Glomerular visceral epithelial cell (primary cell): ENCODE data around the gene FAM209A.
"Not testable (repeated sequence)": the region's sequence is repeated elsewhere in the genome, so short reads cannot be mapped to it uniquely, and the experiment has no call there.

ENCODE experiments used
- DNase-seq: peaks from one replicate; pipeline ENCODE4 v3.0.0-alpha.2; 2016; ENCODE audit errors: extremely low spot score

The FAM209A gene

GRCh38 chr20:56540415-56540814, 15.9 kb downstream of the FAM209A start:
- no peak for DNase-seq

GRCh38 chr20:56542489-56543030, 18.0 kb downstream of the FAM209A start:
- DNase-seq = no peak

GRCh38 chr20:56551571-56551970, 27.0 kb downstream of the FAM209A start:
- DNase-seq = no peak

- no peak for DNase-seq
Observed at GRCh38 chr20:56552911-56553629, 28.5 kb downstream of the FAM209A start.

- DNase-seq = peak; percentile 78
Observed at GRCh38 chr20:56554869-56555268, 30.3 kb downstream of the FAM209A start.

- DNase-seq = no peak
Observed at GRCh38 chr20:56558968-56559367, 34.4 kb downstream of the FAM209A start.

- not testable (repeated sequence) for DNase-seq
Observed at GRCh38 chr20:56564526-56564925, 40.0 kb downstream of the FAM209A start.

GRCh38 chr20:56565511-56565910, 41.0 kb downstream of the FAM209A start:
- no peak for DNase-seq

- no peak for DNase-seq
Observed at GRCh38 chr20:56566621-56567020, 42.1 kb downstream of the FAM209A start.

- no peak for DNase-seq
Observed at GRCh38 chr20:56570832-56571231, 46.3 kb downstream of the FAM209A start.

GRCh38 chr20:56572172-56572571, 47.6 kb downstream of the FAM209A start:
- DNase-seq = no peak

- DNase-seq = no peak
Observed at GRCh38 chr20:56573986-56574385, 49.4 kb downstream of the FAM209A start.

GRCh38 chr20:56574531-56575142, 50.1 kb downstream of the FAM209A start:
- no peak for DNase-seq

GRCh38 chr20:56575157-56575556, 50.6 kb downstream of the FAM209A start:
- no peak for DNase-seq
